IMR-90 (cell line): ENCODE results near the gene PAF1. TPM values are rescaled to one million over a fixed set of nuclear protein-coding genes. Genes with fewer than 3 reads are reported as not detected.

Experiments used
- ATAC-seq: fragments of 200-7000 bp; cut with Tn5 transposase; 2 replicates; pipeline ENCODE4 v1.9.1; 2020; ENCODE audit warnings: low read depth, mild to moderate bottlenecking, moderate library complexity
- BruUV-seq: library from RNA; stranded (reverse); fragments of 400-500 nt; replicated peaks from 2 replicates; lab custom pipeline; 2021; lab: Mats Ljungman, UMichigan
- CTCF ChIA-PET: fragments of 300-600 bp; formaldehyde crosslinking; extraction: SDS; loops from one replicate; lab custom pipeline; 2021; ENCODE audit warnings: antibody characterized with exemption; lab: Yijun Ruan, JAX
- POLR2A ChIA-PET: fragments of 300-600 bp; sonication (Branson Sonifier 250); formaldehyde crosslinking; loops from one replicate; lab custom pipeline; 2022; ENCODE audit warnings: antibody characterized with exemption; ENCODE audit not compliant: unreplicated experiment; lab: Charles Lee
- DNase-seq: peaks from one replicate; pipeline ENCODE4 v3.0.0; 2013
- H2AFZ ChIP-seq: replicated peaks from 2 replicates; pipeline ENCODE3; 2013; ENCODE audit warnings: low read length, mild to moderate bottlenecking; ENCODE audit not compliant: poor library complexity
- H2AK5ac ChIP-seq: 2 replicates; pipeline ENCODE4 v1.6.1; 2013; ENCODE audit warnings: low read depth, low read length, inconsistent platforms
- H2AK9ac ChIP-seq: replicated peaks from 2 replicates; pipeline ENCODE3; 2013; ENCODE audit warnings: mild to moderate bottlenecking, low read depth, low read length, moderate library complexity; ENCODE audit not compliant: poor library complexity
- H2BK120ac ChIP-seq: 2 replicates; pipeline ENCODE4 v1.6.1; 2013; ENCODE audit warnings: low read depth, low read length, inconsistent platforms
- H2BK15ac ChIP-seq: 3 replicates; pipeline ENCODE4 v1.6.1; 2013; ENCODE audit warnings: low read depth, low read length, inconsistent platforms
- H2BK20ac ChIP-seq: 2 replicates; pipeline ENCODE4 v1.6.1; 2013; ENCODE audit warnings: low read depth, mild to moderate bottlenecking, inconsistent platforms, low read length, moderate library complexity
- H2BK5ac ChIP-seq: 2 replicates; pipeline ENCODE4 v1.6.1; 2013; ENCODE audit warnings: mild to moderate bottlenecking, low read depth, low read length, inconsistent platforms; ENCODE audit not compliant: poor library complexity, severe bottlenecking
- H3K14ac ChIP-seq: replicated peaks from 2 replicates; pipeline ENCODE4 v1.6.1; 2013; ENCODE audit warnings: low read depth, low read length, inconsistent platforms
- H3K18ac ChIP-seq: 2 replicates; pipeline ENCODE4 v1.6.1; 2013; ENCODE audit warnings: low read depth, low read length, control low read depth
- H3K23ac ChIP-seq: 2 replicates; pipeline ENCODE4 v1.6.1; 2013; ENCODE audit warnings: low read depth, low read length, inconsistent platforms
- H3K27ac ChIP-seq: 2 replicates; pipeline ENCODE4 v1.5.1; 2013; ENCODE audit warnings: mild to moderate bottlenecking, control low read depth, low read length; ENCODE audit not compliant: insufficient read depth
- H3K27me3 ChIP-seq: 2 replicates; pipeline ENCODE4 v1.6.1; 2013; ENCODE audit warnings: low read length; ENCODE audit not compliant: control insufficient read depth, insufficient read depth
- H3K36me3 ChIP-seq: 2 replicates; pipeline ENCODE4 v1.6.1; 2013; ENCODE audit warnings: low read length, mixed read lengths; ENCODE audit not compliant: control insufficient read depth, insufficient read depth
- H3K4ac ChIP-seq: 2 replicates; pipeline ENCODE4 v1.6.1; 2013; ENCODE audit warnings: low read depth, low read length, inconsistent platforms
- H3K4me1 ChIP-seq: 2 replicates; pipeline ENCODE4 v1.6.1; 2013; ENCODE audit warnings: low read length, mixed read lengths; ENCODE audit not compliant: control insufficient read depth, insufficient read depth
- H3K4me2 ChIP-seq: 2 replicates; pipeline ENCODE4 v1.6.1; 2013; ENCODE audit warnings: low read depth, mild to moderate bottlenecking, control low read depth, low read length, moderate library complexity
- H3K4me3 ChIP-seq: 2 replicates; pipeline ENCODE4 v1.5.1; 2013; ENCODE audit warnings: low read depth, mild to moderate bottlenecking, control low read depth, low read length, moderate library complexity; ENCODE audit not compliant: insufficient read depth
- H3K56ac ChIP-seq: 2 replicates; pipeline ENCODE4 v1.6.1; 2013; ENCODE audit warnings: low read length, inconsistent platforms; ENCODE audit not compliant: insufficient read depth; ENCODE audit errors: extremely low read depth
- H3K79me1 ChIP-seq, 2 experiments: 2 replicates each; pipeline ENCODE4 v1.6.1; 2013; ENCODE audit warnings: low read length in 2 of 2, inconsistent platforms in 1 of 2, low read depth in 1 of 2
- H3K9ac ChIP-seq: 2 replicates; pipeline ENCODE4 v1.6.1; 2013; ENCODE audit warnings: low read depth, low read length, control low read depth
- H3K9me1 ChIP-seq: 2 replicates; pipeline ENCODE4 v1.6.1; 2013; ENCODE audit warnings: low read length, inconsistent platforms; ENCODE audit not compliant: insufficient read depth
- H3K9me3 ChIP-seq: 2 replicates; pipeline ENCODE4 v1.6.1; 2013; ENCODE audit warnings: low read length; ENCODE audit not compliant: control insufficient read depth, insufficient read depth
- H4K20me1 ChIP-seq: 2 replicates; pipeline ENCODE4 v1.6.1; 2013; ENCODE audit warnings: low read length, inconsistent platforms; ENCODE audit not compliant: insufficient read depth
- H4K5ac ChIP-seq: 2 replicates; pipeline ENCODE4 v1.6.1; 2013; ENCODE audit warnings: mild to moderate bottlenecking, low read depth, low read length, control low read depth
- H4K8ac ChIP-seq, 2 experiments: 2 replicates each; pipeline ENCODE4 v1.6.1; 2013; ENCODE audit warnings: low read depth in 2 of 2, low read length in 2 of 2, control low read depth in 1 of 2, inconsistent platforms in 1 of 2
- H4K91ac ChIP-seq: 2 replicates; pipeline ENCODE4 v1.6.1; 2013; ENCODE audit warnings: low read depth, low read length, inconsistent platforms; ENCODE audit not compliant: insufficient read depth
- BHLHE40 ChIP-seq: fragments of 150-350 bp; IDR thresholded peaks from 2 replicates; pipeline ENCODE4 v1.6.1; 2016; ENCODE audit warnings: mild to moderate bottlenecking, low read depth, low read length
- CEBPB ChIP-seq: IDR thresholded peaks from 2 replicates; pipeline ENCODE4 v1.6.1; 2012; ENCODE audit warnings: low read depth, low read length, improper control_type of control experiment
- CHD1 ChIP-seq: IDR thresholded peaks from 2 replicates; pipeline ENCODE4 v1.6.1; 2012; ENCODE audit warnings: low read depth, low read length, improper control_type of control experiment
- CTCF ChIP-seq: conservative IDR thresholded peaks from 2 replicates; pipeline ENCODE4 v1.5.1; 2012; ENCODE audit warnings: mild to moderate bottlenecking, low read depth, low read length, improper control_type of control experiment
- FOS ChIP-seq: fragments of 150-350 bp; IDR thresholded peaks from 2 replicates; pipeline ENCODE4 v1.6.1; 2016; ENCODE audit warnings: low read depth, low read length
- MAFK ChIP-seq: IDR thresholded peaks from 2 replicates; pipeline ENCODE4 v1.6.1; 2012; ENCODE audit warnings: low read depth, low read length, improper control_type of control experiment
- MAZ ChIP-seq: IDR thresholded peaks from 2 replicates; pipeline ENCODE4 v1.6.1; 2012; ENCODE audit warnings: low read depth, mild to moderate bottlenecking, low read length, improper control_type of control experiment, moderate library complexity, borderline replicate concordance
- MXI1 ChIP-seq: IDR thresholded peaks from 2 replicates; pipeline ENCODE4 v1.6.1; 2012; ENCODE audit warnings: low read depth, mild to moderate bottlenecking, low read length, moderate library complexity, borderline replicate concordance
- POLR2A ChIP-seq: IDR thresholded peaks from 2 replicates; pipeline ENCODE4 v1.6.1; 2012; ENCODE audit warnings: mild to moderate bottlenecking, low read depth, low read length
- RAD21 ChIP-seq: IDR thresholded peaks from 2 replicates; pipeline ENCODE4 v1.6.1; 2012; ENCODE audit warnings: low read length, improper control_type of control experiment
- RCOR1 ChIP-seq: IDR thresholded peaks from 2 replicates; pipeline ENCODE4 v1.6.1; 2012; ENCODE audit warnings: mild to moderate bottlenecking, low read length, improper control_type of control experiment; ENCODE audit not compliant: insufficient replicate concordance
- RFX5 ChIP-seq: IDR thresholded peaks from 2 replicates; pipeline ENCODE4 v1.8.0; 2012; ENCODE audit warnings: low read depth, mild to moderate bottlenecking, low read length, moderate library complexity
- SMC3 ChIP-seq: fragments of 150-350 bp; IDR thresholded peaks from 2 replicates; pipeline ENCODE4 v1.6.1; 2016; ENCODE audit warnings: low read depth, mild to moderate bottlenecking, antibody characterized with exemption, low read length, moderate library complexity
- USF2 ChIP-seq: fragments of 150-350 bp; IDR thresholded peaks from 2 replicates; pipeline ENCODE4 v1.6.1; 2017; ENCODE audit warnings: mild to moderate bottlenecking, antibody characterized with exemption, low read length, low read depth
- WGBS, 2 experiments: methylation state at CpG; one replicate each; pipeline versions ENCODE4 v1.1.5 to v1.1.7; 2013; ENCODE audit warnings: missing lambda C conversion rate in 2 of 2; ENCODE audit not compliant: insufficient read length in 1 of 2; ENCODE audit errors: extremely low coverage in 2 of 2; 5-methylcytosine and 5-hydroxymethylcytosine counted together
- dilution Hi-C: fragments of 300-500 bp; cut with HindIII; formaldehyde crosslinking; loops from one replicate; pipeline ENCODE4 v1.14.3; 2018; ENCODE audit warnings: low sequenced_read_pairs; ENCODE audit not compliant: unreplicated experiment
- in situ Hi-C: fragments of 300-500 bp; cut with MboI; formaldehyde crosslinking; loops from 3 replicates; pipeline ENCODE4 v1.14.3; 2019; ENCODE audit warnings: low sequenced_read_pairs, inconsistent platforms, mixed read lengths
- intact Hi-C: fragments of 100-400 bp; cut with micrococcal nuclease; formaldehyde crosslinking; loops from 2 replicates; pipeline ENCODE4 v1.10.0; 2022
- polyA plus RNA-seq, 3 experiments: library from polyadenylated mRNA; depleted of rRNA; stranded (reverse); fragments of >200 nt; gene quantifications; 2 replicates each; pipeline ENCODE4 v1.2.3, GENCODE V29; 2012; ENCODE audit warnings: low replicate concordance in 1 of 3
- total RNA-seq: library from RNA; depleted of rRNA; stranded (reverse); fragments of >200 nt; gene quantifications from 2 replicates; pipeline ENCODE4 v1.2.3, GENCODE V29; 2012

PAF1 gene
- total and polyA plus RNA-seq, 2 of the 4 experiments (the other 2 are of a cell fraction): 45.7 to 54.3 TPM

- WGBS, 2 experiments: 0% methylated on average over 14 of the region's 17 CpGs; no CpG with 5 or more reads in 1 of the 2 experiments
- intact Hi-C loops: loop anchor here (5.0 kb wide), 1 partner anchor 219 kb away; no protein-coding TSS in a partner anchor
- no peak for TF ChIP-seq RFX5
- TF ChIP-seq CHD1: no peak
- TF ChIP-seq RCOR1: no peak
- peak; percentile 20 for TF ChIP-seq RAD21
- no peak for TF ChIP-seq POLR2A
- no peak for TF ChIP-seq USF2
- no peak for TF ChIP-seq MAFK
- TF ChIP-seq MAZ: 0 out of 2 replicates have a peak, but pooled peaks have one; percentile 46
- no peak for TF ChIP-seq FOS
- no peak for TF ChIP-seq SMC3
- TF ChIP-seq CEBPB: no peak
- TF ChIP-seq BHLHE40: no peak
- TF ChIP-seq CTCF: peak; percentile 11; the same call in 1 of the 2 replicates
- TF ChIP-seq MXI1: no peak
Measured at GRCh38 chr19:39341129-39341718, 49.7 kb downstream of the PAF1 start.

More at GRCh38 chr19:39341129-39341718, 49.7 kb downstream of the PAF1 start:
- H3K4me3 ChIP-seq: peak overlapping the region; percentile 78
- H2BK20ac ChIP-seq: no peak overlapping the region
- peak overlapping the region; percentile 95 for H2AK5ac ChIP-seq
- peaks cover 12% of the 10 kb centered on the region for H3K9me1 ChIP-seq
- H3K79me1 ChIP-seq: peaks cover 18 to 50% of the 10 kb centered on the region in 2 experiments; a peak in 3 of 4 replicates
- CTCF ChIA-PET: no interaction called here
- H2BK5ac ChIP-seq: peak overlapping the region; percentile 84
- BruUV-seq: no TSS peak
- H3K14ac ChIP-seq: peak overlapping the region; percentile 98
- no peak for DNase-seq
- peak overlapping the region; percentile 49 for H4K5ac ChIP-seq
- H2BK15ac ChIP-seq: peak overlapping the region; percentile 42; the same call in 1 of the 3 replicates
- H3K9ac ChIP-seq: peak overlapping the region; percentile 94
- peak overlapping the region; percentile 84 for H3K27ac ChIP-seq
- peak; percentile 2 for ATAC-seq
- H4K8ac ChIP-seq: peak overlapping the region; percentile 85 to 99
- H3K4me1 ChIP-seq: peaks cover 11% of the 10 kb centered on the region
- H3K36me3 ChIP-seq: 0 out of 2 replicates have a peak, but pooled peaks cover 1% of the 10 kb centered on the region
- POLR2A ChIA-PET: interaction anchor here (1.3 kb wide), 1 partner anchor 95 kb away, joined by 4 read pairs; the partner anchor contains the start of gene RPS16
- H3K9me3 ChIP-seq: no peaks in the 10 kb centered on the region
- H3K18ac ChIP-seq: peak overlapping the region; percentile 71; the same call in 1 of the 2 replicates
- H3K56ac ChIP-seq: peak overlapping the region; percentile 88
- H2AK9ac ChIP-seq: peak overlapping the region; percentile 81
- peak overlapping the region; percentile 58 for H3K4me2 ChIP-seq
- H2BK120ac ChIP-seq: peak overlapping the region; percentile 72
- peak overlapping the region; percentile 97 for H3K23ac ChIP-seq
- H4K20me1 ChIP-seq: peaks cover 20% of the 10 kb centered on the region; the same call in 1 of the 2 replicates
- in situ Hi-C loops (no loop called here), dilution Hi-C loops (no loop called here)
- H3K4ac ChIP-seq: peak overlapping the region; percentile 98
- peak overlapping the region; percentile 98 for H2AFZ ChIP-seq
- peak overlapping the region; percentile 79 for H4K91ac ChIP-seq
- H3K27me3 ChIP-seq: no peaks in the 10 kb centered on the region
